DOHH2 (cell line): ENCODE results near the gene FAM83C.

ENCODE experiments used
- H3F3A ChIP-seq: fragments of 200-600 bp; sonication (generic), shearing (Covaris generic); 2 replicates; pipeline ENCODE4 v1.6.0; 2016; ENCODE audit warnings: antibody characterized with exemption, mild to moderate bottlenecking; ENCODE audit not compliant: control insufficient read depth, insufficient read depth
- H3K27ac ChIP-seq: fragments of 200-600 bp; sonication (generic); 2 replicates; pipeline ENCODE4 v1.5.1; 2014; ENCODE audit warnings: low read depth, mild to moderate bottlenecking, low read length, moderate library complexity
- H3K27me3 ChIP-seq: fragments of 200-600 bp; sonication (generic); 2 replicates; pipeline ENCODE4 v1.6.1; 2014; ENCODE audit warnings: mild to moderate bottlenecking, low read length, mixed read lengths; ENCODE audit not compliant: control insufficient read depth
- H3K36me3 ChIP-seq: fragments of 200-600 bp; sonication (generic); 2 replicates; pipeline ENCODE4 v1.6.1; 2014; ENCODE audit warnings: mild to moderate bottlenecking, low read length, moderate library complexity, mixed read lengths; ENCODE audit not compliant: control insufficient read depth
- H3K4me1 ChIP-seq: fragments of 200-600 bp; sonication (generic); 2 replicates; pipeline ENCODE4 v1.6.1; 2014; ENCODE audit warnings: mild to moderate bottlenecking, low read length, mixed read lengths; ENCODE audit not compliant: control insufficient read depth
- H3K4me2 ChIP-seq: fragments of 200-600 bp; sonication (generic); 2 replicates; pipeline ENCODE4 v1.6.0; 2014; ENCODE audit warnings: mild to moderate bottlenecking, low read length, moderate library complexity
- H3K4me3 ChIP-seq: fragments of 200-600 bp; sonication (generic); 2 replicates; pipeline ENCODE4 v1.5.1; 2014; ENCODE audit warnings: mild to moderate bottlenecking, low read length, mixed read lengths
- H3K79me2 ChIP-seq: fragments of 200-600 bp; sonication (generic); 2 replicates; pipeline ENCODE4 v1.6.1; 2014; ENCODE audit warnings: mild to moderate bottlenecking, low read length, mixed read lengths; ENCODE audit not compliant: control insufficient read depth
- H3K9me2 ChIP-seq: fragments of 200-600 bp; sonication (generic); replicated peaks from 2 replicates; pipeline ENCODE4 v1.6.1; 2014; ENCODE audit warnings: mild to moderate bottlenecking, low read length, mixed read lengths; ENCODE audit not compliant: control insufficient read depth
- H3K9me3 ChIP-seq: fragments of 200-600 bp; sonication (generic); 2 replicates; pipeline ENCODE4 v1.6.1; 2014; ENCODE audit warnings: antibody characterized with exemption, low read length, mixed read lengths; ENCODE audit not compliant: control insufficient read depth, insufficient read depth
- H4K20me1 ChIP-seq: fragments of 200-600 bp; sonication (generic); 2 replicates; pipeline ENCODE4 v1.6.0; 2014; ENCODE audit warnings: low read depth, mild to moderate bottlenecking, antibody characterized with exemption, low read length, moderate library complexity; ENCODE audit not compliant: control insufficient read depth, insufficient read depth
- EZH2phosphoT487 ChIP-seq: fragments of 200-600 bp; sonication (generic); IDR thresholded peaks from 2 replicates; pipeline ENCODE4 v1.6.1; 2017; ENCODE audit warnings: borderline replicate concordance, mild to moderate bottlenecking, antibody characterized with exemption, low read length, moderate library complexity, mixed read lengths
- TF ChIP-seq, protein P1 (sequence below): fragments of 200-600 bp; sonication (generic); IDR thresholded peaks from one replicate; pipeline ENCODE4 v1.5.1; 2014; ENCODE audit warnings: antibody characterized with exemption, mild to moderate bottlenecking, low read depth, low read length; ENCODE audit not compliant: poor library complexity, severe bottlenecking

FAM83C gene

DNA sequence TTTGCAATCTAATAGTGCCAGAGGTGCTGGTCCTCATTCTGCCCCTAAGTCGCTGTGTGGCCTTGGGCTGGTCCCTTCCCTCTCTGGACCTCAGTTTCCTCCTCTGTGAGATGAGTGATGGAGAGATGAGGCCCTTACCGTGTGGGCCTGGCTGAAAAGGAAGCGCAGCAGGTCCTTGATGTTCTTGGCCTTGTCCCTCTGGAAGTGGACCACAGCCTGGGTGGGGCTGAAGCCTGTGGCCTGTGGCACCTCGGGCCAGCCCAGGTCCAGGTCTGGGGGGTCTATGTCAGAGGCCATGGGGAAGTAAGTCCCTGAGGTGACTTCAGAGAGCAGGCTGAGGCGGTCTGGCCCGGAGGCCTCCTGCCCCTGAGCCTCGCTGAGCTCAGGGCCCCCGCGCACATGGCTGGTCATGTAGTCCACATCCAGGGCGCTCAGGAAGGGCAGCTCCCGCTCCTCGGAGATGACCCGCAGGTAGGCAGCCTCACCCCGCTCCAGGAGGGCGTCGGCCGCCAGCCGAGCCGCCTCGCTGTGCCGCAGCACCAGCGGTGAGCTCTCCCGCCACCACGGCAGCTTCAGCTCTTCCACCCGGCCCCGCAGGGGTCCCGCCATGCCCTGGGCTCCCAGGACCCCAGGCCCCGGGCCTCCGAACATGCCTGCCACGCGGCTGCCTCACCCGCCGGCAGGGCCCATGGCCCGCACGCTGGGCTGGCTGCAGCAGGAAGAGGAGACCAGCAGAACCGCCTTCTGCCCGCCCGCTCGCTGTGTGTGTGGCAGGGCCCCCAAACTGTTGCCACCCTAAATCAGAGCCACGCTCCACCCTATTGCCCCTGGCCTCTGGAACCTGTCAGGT, at the start of gene FAM83C:
TSS of gene FAM83C (minus strand) at position 772 of the 850 bp plus-strand sequence. CDS start at position 651, 121 bp downstream.
- H3K36me3 ChIP-seq: no peaks in the 10 kb centered on the region
- no peaks in the 10 kb centered on the region for H3K9me3 ChIP-seq
- H3K27ac ChIP-seq: no peak within 1 kb of the TSS
- H3K4me1 ChIP-seq: no peaks in the 10 kb centered on the region
- no peaks in the 10 kb centered on the region for H3F3A ChIP-seq
- H3K79me2 ChIP-seq: no peaks in the 10 kb centered on the region
- TF ChIP-seq, protein P1, sequence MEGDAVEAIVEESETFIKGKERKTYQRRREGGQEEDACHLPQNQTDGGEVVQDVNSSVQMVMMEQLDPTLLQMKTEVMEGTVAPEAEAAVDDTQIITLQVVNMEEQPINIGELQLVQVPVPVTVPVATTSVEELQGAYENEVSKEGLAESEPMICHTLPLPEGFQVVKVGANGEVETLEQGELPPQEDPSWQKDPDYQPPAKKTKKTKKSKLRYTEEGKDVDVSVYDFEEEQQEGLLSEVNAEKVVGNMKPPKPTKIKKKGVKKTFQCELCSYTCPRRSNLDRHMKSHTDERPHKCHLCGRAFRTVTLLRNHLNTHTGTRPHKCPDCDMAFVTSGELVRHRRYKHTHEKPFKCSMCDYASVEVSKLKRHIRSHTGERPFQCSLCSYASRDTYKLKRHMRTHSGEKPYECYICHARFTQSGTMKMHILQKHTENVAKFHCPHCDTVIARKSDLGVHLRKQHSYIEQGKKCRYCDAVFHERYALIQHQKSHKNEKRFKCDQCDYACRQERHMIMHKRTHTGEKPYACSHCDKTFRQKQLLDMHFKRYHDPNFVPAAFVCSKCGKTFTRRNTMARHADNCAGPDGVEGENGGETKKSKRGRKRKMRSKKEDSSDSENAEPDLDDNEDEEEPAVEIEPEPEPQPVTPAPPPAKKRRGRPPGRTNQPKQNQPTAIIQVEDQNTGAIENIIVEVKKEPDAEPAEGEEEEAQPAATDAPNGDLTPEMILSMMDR: no peak
- no peak for TF ChIP-seq EZH2phosphoT487
- no peaks in the 10 kb centered on the region for H3K9me2 ChIP-seq
- no peak within 1 kb of the TSS for H3K4me2 ChIP-seq
- no peaks in the 10 kb centered on the region; the same call in 1 of the 2 replicates for H3K27me3 ChIP-seq
- no peak within 1 kb of the TSS for H3K4me3 ChIP-seq
- H4K20me1 ChIP-seq: no peaks in the 10 kb centered on the region

DNA sequence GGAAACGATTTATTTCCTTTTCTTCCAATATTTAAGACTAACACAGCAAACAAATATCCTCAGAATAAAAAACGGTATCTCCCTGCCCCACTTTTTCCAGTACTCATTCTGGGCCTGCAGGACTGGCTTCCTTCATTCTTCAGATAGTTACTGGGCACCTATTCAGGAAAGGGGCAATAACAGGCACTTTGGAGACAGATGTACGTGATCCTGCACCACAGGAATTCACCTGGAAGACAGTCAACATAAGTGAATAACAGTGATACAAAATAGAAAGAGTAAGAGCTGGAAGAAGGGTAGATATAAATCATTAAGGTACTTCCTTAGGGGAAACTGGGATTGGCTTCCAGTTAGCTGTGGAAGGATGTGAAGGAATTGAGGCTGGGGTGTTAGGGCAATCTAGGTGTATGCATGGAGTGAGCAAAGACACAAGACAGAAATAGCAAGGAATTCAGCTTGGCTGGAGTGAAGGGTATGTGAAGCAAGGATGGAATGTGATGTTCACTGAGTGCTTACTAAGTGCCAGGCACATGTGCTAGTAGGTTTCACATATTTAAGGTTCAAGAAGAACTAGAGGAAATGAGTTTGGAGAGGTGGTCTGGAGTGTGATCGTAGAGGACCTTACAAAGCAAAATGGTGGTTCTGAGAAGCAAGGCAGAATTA, 49.3 kb upstream of the FAM83C start:
- Histone ChIP-seq H3K27ac (no peak overlapping the region), H3K4me3 (no peak overlapping the region), H3K36me3 (peaks cover 35% of the 10 kb centered on the region), H3K79me2 (no peaks in the 10 kb centered on the region), H3K4me2 (no peak overlapping the region), H3F3A (no peaks in the 10 kb centered on the region), H3K9me3 (no peaks in the 10 kb centered on the region), H3K27me3 (no peaks in the 10 kb centered on the region), H3K9me2 (no peaks in the 10 kb centered on the region), H3K4me1 (no peaks in the 10 kb centered on the region), H4K20me1 (no peaks in the 10 kb centered on the region)
- TF ChIP-seq EZH2phosphoT487: no peak
- TF ChIP-seq, protein P1: no peak

DNA sequence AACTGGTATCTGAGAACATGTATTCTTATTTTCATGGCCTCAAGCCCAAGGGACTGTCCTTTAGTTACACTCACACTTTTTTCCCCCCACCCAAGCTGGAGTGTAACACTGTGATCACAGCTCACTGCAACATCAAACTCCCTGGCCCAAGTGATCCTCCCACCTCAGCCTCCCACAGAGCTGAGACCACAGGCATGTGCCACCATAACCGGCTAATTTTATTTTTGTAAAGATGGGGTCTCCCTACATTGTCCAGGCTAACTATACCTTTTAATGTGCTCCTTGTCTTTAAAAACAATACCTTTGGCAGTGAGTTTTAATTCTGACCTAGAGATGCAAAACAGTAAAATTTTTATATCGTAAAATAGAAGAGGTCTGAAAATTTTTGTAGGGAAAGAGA, 48.2 kb upstream of the FAM83C start:
- Histone ChIP-seq H3K4me2 (no peak overlapping the region), H3K4me3 (no peak overlapping the region), H3F3A (no peaks in the 10 kb centered on the region), H4K20me1 (no peaks in the 10 kb centered on the region), H3K27me3 (no peaks in the 10 kb centered on the region), H3K27ac (no peak overlapping the region), H3K4me1 (no peaks in the 10 kb centered on the region), H3K36me3 (peaks cover 24% of the 10 kb centered on the region), H3K79me2 (no peaks in the 10 kb centered on the region), H3K9me3 (no peaks in the 10 kb centered on the region), H3K9me2 (no peaks in the 10 kb centered on the region)
- TF ChIP-seq, protein P1: no peak
- TF ChIP-seq EZH2phosphoT487: no peak
